IMR-90 (cell line): Measurements from ENCODE around the gene PRAC1. TPM values are rescaled to one million over a fixed set of nuclear protein-coding genes. Genes with fewer than 3 reads are reported as not detected.

Experiments
- ATAC-seq: fragments of 200-7000 bp; cut with Tn5 transposase; 2 replicates; pipeline ENCODE4 v1.9.1; 2020; ENCODE audit warnings: low read depth, mild to moderate bottlenecking, moderate library complexity
- BruUV-seq: library from RNA; stranded (reverse); fragments of 400-500 nt; replicated peaks from 2 replicates; lab custom pipeline; 2021; lab: Mats Ljungman, UMichigan
- CTCF ChIA-PET: fragments of 300-600 bp; formaldehyde crosslinking; extraction: SDS; loops from one replicate; lab custom pipeline; 2021; ENCODE audit warnings: antibody characterized with exemption; lab: Yijun Ruan, JAX
- POLR2A ChIA-PET: fragments of 300-600 bp; sonication (Branson Sonifier 250); formaldehyde crosslinking; loops from one replicate; lab custom pipeline; 2022; ENCODE audit warnings: antibody characterized with exemption; ENCODE audit not compliant: unreplicated experiment; lab: Charles Lee
- DNase-seq: peaks from one replicate; pipeline ENCODE4 v3.0.0; 2013
- H2AFZ ChIP-seq: replicated peaks from 2 replicates; pipeline ENCODE3; 2013; ENCODE audit warnings: low read length, mild to moderate bottlenecking; ENCODE audit not compliant: poor library complexity
- H2AK5ac ChIP-seq: 2 replicates; pipeline ENCODE4 v1.6.1; 2013; ENCODE audit warnings: low read depth, low read length, inconsistent platforms
- H2AK9ac ChIP-seq: replicated peaks from 2 replicates; pipeline ENCODE3; 2013; ENCODE audit warnings: mild to moderate bottlenecking, low read depth, low read length, moderate library complexity; ENCODE audit not compliant: poor library complexity
- H2BK120ac ChIP-seq: 2 replicates; pipeline ENCODE4 v1.6.1; 2013; ENCODE audit warnings: low read depth, low read length, inconsistent platforms
- H2BK15ac ChIP-seq: 3 replicates; pipeline ENCODE4 v1.6.1; 2013; ENCODE audit warnings: low read depth, low read length, inconsistent platforms
- H2BK20ac ChIP-seq: 2 replicates; pipeline ENCODE4 v1.6.1; 2013; ENCODE audit warnings: low read depth, mild to moderate bottlenecking, inconsistent platforms, low read length, moderate library complexity
- H2BK5ac ChIP-seq: 2 replicates; pipeline ENCODE4 v1.6.1; 2013; ENCODE audit warnings: mild to moderate bottlenecking, low read depth, low read length, inconsistent platforms; ENCODE audit not compliant: poor library complexity, severe bottlenecking
- H3K14ac ChIP-seq: replicated peaks from 2 replicates; pipeline ENCODE4 v1.6.1; 2013; ENCODE audit warnings: low read depth, low read length, inconsistent platforms
- H3K18ac ChIP-seq: 2 replicates; pipeline ENCODE4 v1.6.1; 2013; ENCODE audit warnings: low read depth, low read length, control low read depth
- H3K23ac ChIP-seq: 2 replicates; pipeline ENCODE4 v1.6.1; 2013; ENCODE audit warnings: low read depth, low read length, inconsistent platforms
- H3K27ac ChIP-seq: 2 replicates; pipeline ENCODE4 v1.5.1; 2013; ENCODE audit warnings: mild to moderate bottlenecking, control low read depth, low read length; ENCODE audit not compliant: insufficient read depth
- H3K27me3 ChIP-seq: 2 replicates; pipeline ENCODE4 v1.6.1; 2013; ENCODE audit warnings: low read length; ENCODE audit not compliant: control insufficient read depth, insufficient read depth
- H3K36me3 ChIP-seq: 2 replicates; pipeline ENCODE4 v1.6.1; 2013; ENCODE audit warnings: low read length, mixed read lengths; ENCODE audit not compliant: control insufficient read depth, insufficient read depth
- H3K4ac ChIP-seq: 2 replicates; pipeline ENCODE4 v1.6.1; 2013; ENCODE audit warnings: low read depth, low read length, inconsistent platforms
- H3K4me1 ChIP-seq: 2 replicates; pipeline ENCODE4 v1.6.1; 2013; ENCODE audit warnings: low read length, mixed read lengths; ENCODE audit not compliant: control insufficient read depth, insufficient read depth
- H3K4me2 ChIP-seq: 2 replicates; pipeline ENCODE4 v1.6.1; 2013; ENCODE audit warnings: low read depth, mild to moderate bottlenecking, control low read depth, low read length, moderate library complexity
- H3K4me3 ChIP-seq: 2 replicates; pipeline ENCODE4 v1.5.1; 2013; ENCODE audit warnings: low read depth, mild to moderate bottlenecking, control low read depth, low read length, moderate library complexity; ENCODE audit not compliant: insufficient read depth
- H3K56ac ChIP-seq: 2 replicates; pipeline ENCODE4 v1.6.1; 2013; ENCODE audit warnings: low read length, inconsistent platforms; ENCODE audit not compliant: insufficient read depth; ENCODE audit errors: extremely low read depth
- H3K79me1 ChIP-seq, 2 experiments: 2 replicates each; pipeline ENCODE4 v1.6.1; 2013; ENCODE audit warnings: low read length in 2 of 2, inconsistent platforms in 1 of 2, low read depth in 1 of 2
- H3K9ac ChIP-seq: 2 replicates; pipeline ENCODE4 v1.6.1; 2013; ENCODE audit warnings: low read depth, low read length, control low read depth
- H3K9me1 ChIP-seq: 2 replicates; pipeline ENCODE4 v1.6.1; 2013; ENCODE audit warnings: low read length, inconsistent platforms; ENCODE audit not compliant: insufficient read depth
- H3K9me3 ChIP-seq: 2 replicates; pipeline ENCODE4 v1.6.1; 2013; ENCODE audit warnings: low read length; ENCODE audit not compliant: control insufficient read depth, insufficient read depth
- H4K20me1 ChIP-seq: 2 replicates; pipeline ENCODE4 v1.6.1; 2013; ENCODE audit warnings: low read length, inconsistent platforms; ENCODE audit not compliant: insufficient read depth
- H4K5ac ChIP-seq: 2 replicates; pipeline ENCODE4 v1.6.1; 2013; ENCODE audit warnings: mild to moderate bottlenecking, low read depth, low read length, control low read depth
- H4K8ac ChIP-seq, 2 experiments: 2 replicates each; pipeline ENCODE4 v1.6.1; 2013; ENCODE audit warnings: low read depth in 2 of 2, low read length in 2 of 2, control low read depth in 1 of 2, inconsistent platforms in 1 of 2
- H4K91ac ChIP-seq: 2 replicates; pipeline ENCODE4 v1.6.1; 2013; ENCODE audit warnings: low read depth, low read length, inconsistent platforms; ENCODE audit not compliant: insufficient read depth
- CEBPB ChIP-seq: IDR thresholded peaks from 2 replicates; pipeline ENCODE4 v1.6.1; 2012; ENCODE audit warnings: low read depth, low read length, improper control_type of control experiment
- FOS ChIP-seq: fragments of 150-350 bp; IDR thresholded peaks from 2 replicates; pipeline ENCODE4 v1.6.1; 2016; ENCODE audit warnings: low read depth, low read length
- MAFK ChIP-seq: IDR thresholded peaks from 2 replicates; pipeline ENCODE4 v1.6.1; 2012; ENCODE audit warnings: low read depth, low read length, improper control_type of control experiment
- MAZ ChIP-seq: IDR thresholded peaks from 2 replicates; pipeline ENCODE4 v1.6.1; 2012; ENCODE audit warnings: low read depth, mild to moderate bottlenecking, low read length, improper control_type of control experiment, moderate library complexity, borderline replicate concordance
- MXI1 ChIP-seq: IDR thresholded peaks from 2 replicates; pipeline ENCODE4 v1.6.1; 2012; ENCODE audit warnings: low read depth, mild to moderate bottlenecking, low read length, moderate library complexity, borderline replicate concordance
- POLR2A ChIP-seq: IDR thresholded peaks from 2 replicates; pipeline ENCODE4 v1.6.1; 2012; ENCODE audit warnings: mild to moderate bottlenecking, low read depth, low read length
- RAD21 ChIP-seq: IDR thresholded peaks from 2 replicates; pipeline ENCODE4 v1.6.1; 2012; ENCODE audit warnings: low read length, improper control_type of control experiment
- RCOR1 ChIP-seq: IDR thresholded peaks from 2 replicates; pipeline ENCODE4 v1.6.1; 2012; ENCODE audit warnings: mild to moderate bottlenecking, low read length, improper control_type of control experiment; ENCODE audit not compliant: insufficient replicate concordance
- RFX5 ChIP-seq: IDR thresholded peaks from 2 replicates; pipeline ENCODE4 v1.8.0; 2012; ENCODE audit warnings: low read depth, mild to moderate bottlenecking, low read length, moderate library complexity
- USF2 ChIP-seq: fragments of 150-350 bp; IDR thresholded peaks from 2 replicates; pipeline ENCODE4 v1.6.1; 2017; ENCODE audit warnings: mild to moderate bottlenecking, antibody characterized with exemption, low read length, low read depth
- WGBS, 2 experiments: methylation state at CpG; one replicate each; pipeline versions ENCODE4 v1.1.5 to v1.1.7; 2013; ENCODE audit warnings: missing lambda C conversion rate in 2 of 2; ENCODE audit not compliant: insufficient read length in 1 of 2; ENCODE audit errors: extremely low coverage in 2 of 2; 5-methylcytosine and 5-hydroxymethylcytosine counted together
- dilution Hi-C: fragments of 300-500 bp; cut with HindIII; formaldehyde crosslinking; loops from one replicate; pipeline ENCODE4 v1.14.3; 2018; ENCODE audit warnings: low sequenced_read_pairs; ENCODE audit not compliant: unreplicated experiment
- in situ Hi-C: fragments of 300-500 bp; cut with MboI; formaldehyde crosslinking; loops from 3 replicates; pipeline ENCODE4 v1.14.3; 2019; ENCODE audit warnings: low sequenced_read_pairs, inconsistent platforms, mixed read lengths
- intact Hi-C: fragments of 100-400 bp; cut with micrococcal nuclease; formaldehyde crosslinking; loops from 2 replicates; pipeline ENCODE4 v1.10.0; 2022
- polyA plus RNA-seq, 3 experiments: library from polyadenylated mRNA; depleted of rRNA; stranded (reverse); fragments of >200 nt; gene quantifications; 2 replicates each; pipeline ENCODE4 v1.2.3, GENCODE V29; 2012; ENCODE audit warnings: low replicate concordance in 1 of 3
- total RNA-seq: library from RNA; depleted of rRNA; stranded (reverse); fragments of >200 nt; gene quantifications from 2 replicates; pipeline ENCODE4 v1.2.3, GENCODE V29; 2012

Gene PRAC1
- total and polyA plus RNA-seq, 2 of the 4 experiments (the other 2 are of a cell fraction), result not detected

DNA sequence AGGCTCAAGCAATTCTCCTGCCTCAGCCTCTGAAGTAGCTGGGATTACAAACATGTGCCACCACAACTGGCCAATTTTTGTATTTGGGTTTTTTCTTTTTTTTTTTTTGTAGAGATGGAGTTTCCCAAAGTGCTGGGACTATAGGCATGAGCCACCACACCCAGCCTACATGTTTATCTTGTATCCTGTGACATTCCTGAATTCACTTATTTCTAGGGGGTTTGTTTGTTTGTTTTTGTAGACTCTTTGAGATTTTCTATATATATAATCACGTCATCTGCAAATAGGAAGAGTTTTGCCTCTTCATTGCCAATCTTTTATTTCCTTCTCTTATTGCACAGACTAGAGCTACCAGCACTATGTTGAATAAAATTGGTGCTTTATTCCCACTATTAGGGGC is 29.1 kb downstream of the PRAC1 start:
- WGBS, 2 experiments, result no CpG with 5 or more reads among the region's 1 CpG
- ChIA-PET CTCF (interaction anchor here (0.7 to 0.9 kb wide), 2 partner anchors 15 kb away, joined by 3 read pairs; no protein-coding TSS in a partner anchor), POLR2A (no interaction called here)
- H2BK120ac ChIP-seq, result no peak overlapping the region
- no peak overlapping the region for H2BK5ac ChIP-seq
- peaks cover 20% of the 10 kb centered on the region for H3K27me3 ChIP-seq
- in situ Hi-C loops (no loop called here), dilution Hi-C loops (no loop called here), intact Hi-C loops (no loop called here)
- no peak overlapping the region for H3K27ac ChIP-seq
- DNase-seq, result no peak
- no peak overlapping the region for H2BK15ac ChIP-seq
- TF ChIP-seq MAZ (no peak), RCOR1 (no peak), FOS (no peak), MXI1 (no peak), MAFK (no peak), POLR2A (no peak), CEBPB (no peak), RAD21 (no peak), USF2 (no peak), RFX5 (no peak)
- no peaks in the 10 kb centered on the region for H3K36me3 ChIP-seq
- no TSS peak for BruUV-seq
- H3K56ac ChIP-seq, result no peak overlapping the region
- no peak overlapping the region for H3K23ac ChIP-seq
- no peaks in the 10 kb centered on the region for H4K20me1 ChIP-seq
- no peaks in the 10 kb centered on the region for H3K9me1 ChIP-seq
- no peak overlapping the region for H2BK20ac ChIP-seq
- no peak overlapping the region for H2AK9ac ChIP-seq
- H3K9me3 ChIP-seq, result peaks cover 2% of the 10 kb centered on the region; the same call in 1 of the 2 replicates
- H4K91ac ChIP-seq, result no peak overlapping the region
- H2AFZ ChIP-seq, result no peak overlapping the region
- H4K5ac ChIP-seq, result no peak overlapping the region
- H3K4me3 ChIP-seq, result no peak overlapping the region
- no peak overlapping the region for H3K14ac ChIP-seq
- H3K4me1 ChIP-seq, result no peaks in the 10 kb centered on the region
- no peaks in the 10 kb centered on the region for H3K79me1 ChIP-seq
- H2AK5ac ChIP-seq, result no peak overlapping the region
- H3K9ac ChIP-seq, result no peak overlapping the region
- no peak overlapping the region for H3K4ac ChIP-seq
- no peak overlapping the region for H3K4me2 ChIP-seq
- H3K18ac ChIP-seq, result no peak overlapping the region
- no peak overlapping the region for H4K8ac ChIP-seq
- ATAC-seq, result no peak
